Endothelial cell (in vitro differentiated cells): Measurements from ENCODE around the gene SNCG. TPM values are rescaled to one million over a fixed set of nuclear protein-coding genes. Genes with fewer than 3 reads are reported as not detected.

Experiments used
- DNase-seq: peaks from one replicate; pipeline ENCODE4 v3.0.0; 2021; ENCODE audit warnings: low spot score
- H3K27ac Mint-ChIP-seq: one replicate; pipeline ENCODE4 v1.8.0; 2021; ENCODE audit warnings: mixed read lengths, inconsistent platforms; ENCODE audit not compliant: unreplicated experiment
- H3K27me3 Mint-ChIP-seq: one replicate; pipeline ENCODE4 v1.8.0; 2021; ENCODE audit warnings: mild to moderate bottlenecking, moderate library complexity, mixed read lengths, inconsistent platforms; ENCODE audit not compliant: unreplicated experiment
- H3K36me3 Mint-ChIP-seq: one replicate; pipeline ENCODE4 v1.8.0; 2021; ENCODE audit warnings: mild to moderate bottlenecking, low read depth, mixed read lengths, inconsistent platforms; ENCODE audit not compliant: unreplicated experiment
- H3K4me1 Mint-ChIP-seq: one replicate; pipeline ENCODE4 v1.8.0; 2021; ENCODE audit warnings: mild to moderate bottlenecking, mixed read lengths, inconsistent platforms; ENCODE audit not compliant: unreplicated experiment
- H3K4me3 Mint-ChIP-seq: one replicate; pipeline ENCODE4 v1.8.0; 2021; ENCODE audit warnings: mild to moderate bottlenecking, mixed read lengths, inconsistent platforms; ENCODE audit not compliant: unreplicated experiment
- H3K9me3 Mint-ChIP-seq: one replicate; pipeline ENCODE4 v1.8.0; 2021; ENCODE audit warnings: mixed read lengths, inconsistent platforms; ENCODE audit not compliant: unreplicated experiment
- total RNA-seq: library from RNA; stranded (reverse); fragmentation: NEBNext Ultra II Directional; extraction: Animal tissue kit (Norgen Biotek cat#: 25700); gene quantifications from one replicate; pipeline ENCODE4 v1.2.1, GENCODE V29; 2021; ENCODE audit not compliant: unreplicated experiment
- TF ChIP-seq, protein P1 (sequence below): fragments of 200-600 bp; sonication (generic); IDR thresholded peaks from one replicate; pipeline ENCODE4 v1.5.0; 2021; ENCODE audit warnings: antibody characterized with exemption; ENCODE audit not compliant: unreplicated experiment

Gene SNCG
- total RNA-seq, 1 donor from 2014 or later = 52.9 TPM

DNA sequence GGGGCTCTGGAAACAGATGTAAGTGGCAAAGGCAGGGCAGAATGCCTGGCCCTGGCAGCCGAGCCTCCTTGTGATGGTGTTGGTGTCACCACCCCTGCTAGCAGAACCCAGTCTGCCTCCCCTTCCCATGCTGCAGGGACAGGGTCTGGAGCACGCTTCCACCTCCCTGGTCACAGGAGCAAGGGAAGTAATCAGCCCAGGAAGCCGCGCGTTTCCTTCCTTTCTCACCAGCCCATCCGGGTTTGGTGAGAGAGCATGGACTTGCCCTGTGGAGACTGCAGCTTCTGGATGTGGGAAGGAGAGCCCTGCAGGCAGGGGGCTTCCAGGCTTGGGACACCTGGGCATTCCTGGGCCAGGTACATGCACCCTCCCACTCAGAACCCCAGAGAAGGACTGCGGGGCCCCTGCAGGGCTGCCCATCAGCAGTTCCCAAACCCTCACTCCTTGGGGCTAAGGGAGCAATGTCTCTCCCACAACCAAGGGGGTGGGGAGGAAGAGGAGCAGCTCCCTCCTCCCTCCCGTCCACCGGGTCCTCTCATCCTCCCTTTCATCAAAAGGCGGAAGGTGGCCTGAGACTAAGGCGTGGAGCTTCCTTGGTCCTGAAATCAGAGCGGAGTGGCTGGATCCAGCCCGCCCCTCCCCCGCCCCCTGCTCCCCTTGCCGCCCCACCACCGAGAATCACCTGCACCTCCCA lies 2.8 kb upstream of the SNCG start:
- no peaks in the 10 kb centered on the region for H3K9me3 Mint-ChIP-seq
- peak overlapping the region; percentile 97 for H3K27ac Mint-ChIP-seq
- peaks cover 30% of the 10 kb centered on the region for H3K36me3 Mint-ChIP-seq
- H3K4me1 Mint-ChIP-seq = peaks cover 61% of the 10 kb centered on the region
- TF ChIP-seq, protein P1, sequence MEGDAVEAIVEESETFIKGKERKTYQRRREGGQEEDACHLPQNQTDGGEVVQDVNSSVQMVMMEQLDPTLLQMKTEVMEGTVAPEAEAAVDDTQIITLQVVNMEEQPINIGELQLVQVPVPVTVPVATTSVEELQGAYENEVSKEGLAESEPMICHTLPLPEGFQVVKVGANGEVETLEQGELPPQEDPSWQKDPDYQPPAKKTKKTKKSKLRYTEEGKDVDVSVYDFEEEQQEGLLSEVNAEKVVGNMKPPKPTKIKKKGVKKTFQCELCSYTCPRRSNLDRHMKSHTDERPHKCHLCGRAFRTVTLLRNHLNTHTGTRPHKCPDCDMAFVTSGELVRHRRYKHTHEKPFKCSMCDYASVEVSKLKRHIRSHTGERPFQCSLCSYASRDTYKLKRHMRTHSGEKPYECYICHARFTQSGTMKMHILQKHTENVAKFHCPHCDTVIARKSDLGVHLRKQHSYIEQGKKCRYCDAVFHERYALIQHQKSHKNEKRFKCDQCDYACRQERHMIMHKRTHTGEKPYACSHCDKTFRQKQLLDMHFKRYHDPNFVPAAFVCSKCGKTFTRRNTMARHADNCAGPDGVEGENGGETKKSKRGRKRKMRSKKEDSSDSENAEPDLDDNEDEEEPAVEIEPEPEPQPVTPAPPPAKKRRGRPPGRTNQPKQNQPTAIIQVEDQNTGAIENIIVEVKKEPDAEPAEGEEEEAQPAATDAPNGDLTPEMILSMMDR = no peak
- H3K27me3 Mint-ChIP-seq = peaks cover 15% of the 10 kb centered on the region
- DNase-seq = peak; percentile 63
- H3K4me3 Mint-ChIP-seq = peak overlapping the region; percentile 98

DNA sequence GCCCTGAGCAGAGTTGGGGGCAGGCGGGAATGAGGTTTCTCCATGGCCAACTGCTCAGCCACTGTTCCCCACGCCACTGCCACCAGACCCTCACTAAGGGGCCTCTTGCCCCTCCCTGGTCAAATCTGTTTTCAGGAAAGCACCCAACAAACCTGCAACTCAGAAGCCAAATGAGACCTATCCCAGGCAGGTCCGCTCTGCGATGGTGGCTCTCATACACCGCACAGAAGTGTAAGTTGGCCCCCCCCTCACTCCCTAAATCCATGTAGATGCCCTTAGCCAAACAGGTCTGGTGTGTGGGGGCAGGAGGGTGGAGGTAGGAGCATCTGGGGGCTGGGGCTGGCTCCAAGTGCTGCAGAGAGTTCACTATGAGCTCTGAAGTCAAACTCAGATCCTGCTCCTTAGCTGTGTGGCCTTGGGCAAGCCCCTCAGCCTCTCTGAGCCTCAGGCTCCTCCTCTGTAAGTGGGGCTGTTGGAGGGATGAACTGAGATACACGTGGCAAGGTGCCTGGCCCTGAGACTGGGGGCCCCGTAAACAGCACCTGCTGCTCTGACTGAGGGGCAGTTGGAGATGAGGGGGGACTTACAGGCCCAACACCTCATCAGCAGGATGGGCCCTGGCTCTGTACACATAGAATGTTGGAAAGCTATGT lies 2.1 kb upstream of the SNCG start:
- Mint-ChIP-seq H3K4me3 (peak overlapping the region; percentile 98), H3K4me1 (peaks cover 57% of the 10 kb centered on the region), H3K27me3 (peaks cover 15% of the 10 kb centered on the region), H3K27ac (peak overlapping the region; percentile 97), H3K36me3 (peaks cover 28% of the 10 kb centered on the region), H3K9me3 (no peaks in the 10 kb centered on the region)
- TF ChIP-seq, protein P1 = no peak
- no peak for DNase-seq

DNA sequence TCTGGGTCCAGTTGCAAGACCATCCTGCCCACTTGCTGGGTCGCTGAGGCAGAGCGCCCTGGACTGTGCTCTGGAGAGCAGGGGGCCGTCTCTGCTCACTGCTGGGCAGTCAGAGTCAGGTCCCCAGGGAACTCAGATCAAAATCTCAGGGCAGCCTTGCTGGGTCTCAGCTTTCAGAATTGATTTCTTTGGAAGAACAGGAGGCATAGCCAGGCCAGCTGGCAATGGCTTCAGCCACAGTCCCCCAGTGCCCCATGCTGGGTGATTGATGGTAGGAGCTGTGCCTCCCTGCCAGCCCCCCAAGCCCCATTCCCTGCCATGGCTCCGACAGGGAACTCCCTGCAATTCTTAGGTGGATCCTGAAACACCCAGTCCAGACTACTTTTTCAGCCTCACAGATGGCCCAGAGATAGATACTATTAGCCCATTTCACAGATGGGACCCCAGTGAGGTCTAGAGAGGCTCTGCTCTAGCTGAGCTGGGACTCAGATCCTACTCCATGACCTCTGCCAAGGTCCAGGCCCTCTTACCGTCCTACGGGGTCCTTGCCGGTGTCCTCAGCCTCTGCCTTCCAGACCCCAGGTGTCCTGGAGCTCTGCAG lies 1.5 kb upstream of the SNCG start:
- Mint-ChIP-seq H3K4me3 (peak overlapping the region; percentile 98), H3K4me1 (peaks cover 53% of the 10 kb centered on the region), H3K27ac (peak overlapping the region; percentile 97), H3K36me3 (peaks cover 24% of the 10 kb centered on the region), H3K27me3 (peaks cover 17% of the 10 kb centered on the region), H3K9me3 (no peaks in the 10 kb centered on the region)
- DNase-seq = no peak
- TF ChIP-seq, protein P1 = no peak

DNA sequence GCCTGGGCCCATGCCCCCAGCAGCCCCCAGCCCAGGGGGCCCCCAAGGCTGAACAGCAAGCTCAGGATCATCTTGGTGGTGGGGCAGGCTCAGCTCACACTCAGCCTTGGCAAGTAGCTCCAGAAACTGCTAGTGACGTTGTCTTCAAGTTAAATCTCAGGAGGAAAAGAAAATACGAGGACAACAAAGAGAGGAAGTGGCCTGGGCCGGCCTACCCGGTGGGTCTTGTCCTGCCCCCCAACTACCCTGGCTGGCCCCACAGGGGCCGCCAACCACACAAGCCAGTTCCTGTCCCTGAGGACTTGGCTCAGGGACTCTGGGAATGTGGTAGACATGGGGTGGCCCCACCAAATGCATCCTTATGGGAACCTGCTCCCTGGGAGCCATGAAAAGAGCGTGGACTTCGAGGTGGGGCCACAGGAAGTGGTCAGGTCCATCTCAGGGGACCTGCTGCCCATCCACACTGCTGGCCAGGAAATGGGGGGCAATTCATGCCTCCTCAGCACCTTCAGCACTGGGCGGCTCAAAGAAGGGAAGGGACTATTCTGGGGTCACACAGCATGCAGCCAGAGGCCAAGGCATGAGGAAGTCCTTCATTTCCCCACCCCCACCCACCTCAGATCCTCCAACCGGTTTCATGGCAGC lies 806 bp upstream of the SNCG start, which contains the start of gene MMRN2:
Gene MMRN2 (minus strand): TSS at position 145 of the 645 bp plus-strand sequence. CDS start 74 bp downstream, at position 71.
- no peaks in the 10 kb centered on the region for H3K9me3 Mint-ChIP-seq
- peak; percentile 65 for DNase-seq
- peaks cover 46% of the 10 kb centered on the region for H3K4me1 Mint-ChIP-seq
- TF ChIP-seq, protein P1 = no peak
- H3K27ac Mint-ChIP-seq = peak within 1 kb of the TSS; percentile 97
- H3K36me3 Mint-ChIP-seq = peaks cover 18% of the 10 kb centered on the region
- peak within 1 kb of the TSS; percentile 98 for H3K4me3 Mint-ChIP-seq
- peaks cover 17% of the 10 kb centered on the region for H3K27me3 Mint-ChIP-seq
